LNCaP clone FGC (cell line): Measurements from ENCODE around the gene KLF6.

Experiments used
- DNase-seq: peaks from one replicate; pipeline ENCODE4 v3.0.0-alpha.2; 2011; ENCODE audit warnings: low read depth
- H3K4me3 ChIP-seq: 2 replicates; pipeline ENCODE4 v1.5.1; 2011; ENCODE audit warnings: mild to moderate bottlenecking, low read depth, low read length, control low read depth
- TF ChIP-seq, protein P1 (sequence below): IDR thresholded peaks from 2 replicates; pipeline ENCODE4 v1.5.1; 2012; ENCODE audit warnings: mild to moderate bottlenecking; ENCODE audit not compliant: control insufficient read depth, insufficient read depth; ENCODE audit errors: extremely low read depth

The KLF6 gene

DNA sequence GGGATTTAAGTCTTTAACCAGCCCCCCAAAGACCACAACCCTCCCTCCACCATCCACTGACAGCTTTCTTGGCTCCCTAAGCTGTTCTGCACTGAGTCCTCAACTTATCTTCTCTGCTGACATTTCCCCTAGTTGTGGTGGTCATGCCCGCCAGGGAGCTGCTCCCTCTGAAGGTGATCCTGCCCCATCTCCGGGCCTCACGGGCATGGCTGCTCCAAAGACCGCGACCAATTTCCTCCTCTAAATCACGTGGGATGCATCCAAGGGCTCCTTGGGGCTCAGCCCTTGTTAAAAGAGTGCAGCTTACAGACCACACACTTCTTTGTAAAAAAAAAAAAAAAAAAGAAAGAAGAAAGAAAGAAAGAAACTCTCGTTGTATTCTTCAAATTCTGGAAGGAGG, 27.1 kb upstream of the KLF6 start:
- TF ChIP-seq, protein P1, sequence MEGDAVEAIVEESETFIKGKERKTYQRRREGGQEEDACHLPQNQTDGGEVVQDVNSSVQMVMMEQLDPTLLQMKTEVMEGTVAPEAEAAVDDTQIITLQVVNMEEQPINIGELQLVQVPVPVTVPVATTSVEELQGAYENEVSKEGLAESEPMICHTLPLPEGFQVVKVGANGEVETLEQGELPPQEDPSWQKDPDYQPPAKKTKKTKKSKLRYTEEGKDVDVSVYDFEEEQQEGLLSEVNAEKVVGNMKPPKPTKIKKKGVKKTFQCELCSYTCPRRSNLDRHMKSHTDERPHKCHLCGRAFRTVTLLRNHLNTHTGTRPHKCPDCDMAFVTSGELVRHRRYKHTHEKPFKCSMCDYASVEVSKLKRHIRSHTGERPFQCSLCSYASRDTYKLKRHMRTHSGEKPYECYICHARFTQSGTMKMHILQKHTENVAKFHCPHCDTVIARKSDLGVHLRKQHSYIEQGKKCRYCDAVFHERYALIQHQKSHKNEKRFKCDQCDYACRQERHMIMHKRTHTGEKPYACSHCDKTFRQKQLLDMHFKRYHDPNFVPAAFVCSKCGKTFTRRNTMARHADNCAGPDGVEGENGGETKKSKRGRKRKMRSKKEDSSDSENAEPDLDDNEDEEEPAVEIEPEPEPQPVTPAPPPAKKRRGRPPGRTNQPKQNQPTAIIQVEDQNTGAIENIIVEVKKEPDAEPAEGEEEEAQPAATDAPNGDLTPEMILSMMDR, result no peak
- H3K4me3 ChIP-seq, result no peak overlapping the region
- DNase-seq, result no peak

DNA sequence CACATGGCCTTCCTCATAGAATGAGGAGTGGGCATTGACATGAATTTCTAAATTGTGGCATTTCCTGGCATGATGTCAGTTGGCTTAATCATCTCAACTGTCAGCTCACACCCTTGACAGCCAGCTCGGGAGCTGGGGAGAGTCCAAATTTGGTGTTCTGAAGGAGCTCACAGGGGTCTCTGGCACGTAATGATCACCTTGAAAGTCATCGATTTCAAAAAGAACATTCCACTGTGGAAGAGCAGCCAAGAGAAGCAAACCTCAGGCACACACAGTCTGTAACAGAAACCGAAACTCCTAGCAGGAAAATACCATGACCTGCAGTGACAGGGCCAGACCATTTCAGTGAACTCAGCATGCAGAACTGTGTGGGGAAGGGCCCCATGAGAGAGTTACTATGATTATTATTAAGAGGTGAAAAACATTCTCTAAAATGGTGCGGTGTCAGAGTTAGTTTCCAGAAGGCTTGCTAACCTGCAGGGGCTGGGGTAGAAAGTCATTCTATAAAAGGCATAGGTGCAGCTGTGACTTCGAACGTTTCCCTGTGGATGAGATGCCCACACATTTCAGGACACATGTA, 26.4 kb upstream of the KLF6 start:
- TF ChIP-seq, protein P1, result no peak
- no peak for DNase-seq

DNA sequence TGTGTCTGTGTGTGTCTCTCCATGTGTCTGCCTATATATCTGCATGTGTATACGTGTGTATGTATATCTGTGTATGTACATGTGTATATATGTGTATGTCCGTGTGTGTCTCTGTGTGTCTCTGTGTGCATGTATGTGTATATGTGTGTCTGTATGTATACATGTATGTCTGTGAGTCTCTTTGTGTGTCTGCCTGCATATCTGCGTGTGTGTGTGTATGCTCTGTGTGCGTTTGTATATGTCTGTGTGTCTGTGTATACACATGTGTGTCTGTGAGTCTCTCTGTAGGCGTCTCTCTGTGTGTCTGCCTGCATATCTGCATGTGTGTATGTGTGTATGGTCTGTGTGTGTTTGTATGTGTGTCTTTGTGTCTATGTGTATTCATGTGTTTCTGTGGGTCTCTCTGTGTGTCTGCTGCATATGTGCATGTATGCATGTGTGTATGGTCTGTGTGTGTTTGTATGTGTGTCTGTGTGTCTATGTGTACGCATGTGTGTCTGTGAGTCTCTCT, 23.7 kb upstream of the KLF6 start:
- no peak overlapping the region for H3K4me3 ChIP-seq
- DNase-seq, result no peak
- TF ChIP-seq, protein P1, result no peak

More for the DNA sequence above, 26.4 kb upstream of the KLF6 start:
- H3K4me3 ChIP-seq, result no peak overlapping the region

DNA sequence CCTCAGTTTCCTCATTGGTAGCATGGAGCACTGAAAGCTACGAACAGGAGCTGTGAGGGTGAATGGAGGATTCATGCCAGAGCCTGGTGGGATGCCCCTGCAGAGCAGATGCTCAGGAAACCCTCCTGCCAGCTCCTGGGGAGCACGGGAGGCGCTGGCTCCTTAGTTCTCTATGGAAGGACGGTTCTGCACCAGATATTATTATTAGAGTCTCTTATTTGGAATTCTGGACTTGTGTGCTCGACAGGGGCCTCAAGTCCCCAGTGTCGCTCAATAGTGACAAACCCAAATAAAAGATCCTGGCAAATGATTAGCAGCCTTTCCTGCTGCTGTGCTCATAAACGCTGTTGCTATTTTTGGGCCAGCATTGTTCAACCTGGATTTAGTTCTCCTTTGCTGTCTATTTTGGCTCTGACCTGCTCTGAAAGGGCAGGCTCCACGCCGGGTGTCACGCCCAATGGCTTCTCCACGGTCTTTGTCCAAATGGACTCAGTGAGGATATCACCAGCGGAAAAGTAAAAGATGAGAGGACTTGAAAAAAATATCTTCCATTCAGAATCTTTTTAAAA, 23.0 kb upstream of the KLF6 start:
- no peak for DNase-seq
- H3K4me3 ChIP-seq, result no peak overlapping the region
- TF ChIP-seq, protein P1, result no peak

DNA sequence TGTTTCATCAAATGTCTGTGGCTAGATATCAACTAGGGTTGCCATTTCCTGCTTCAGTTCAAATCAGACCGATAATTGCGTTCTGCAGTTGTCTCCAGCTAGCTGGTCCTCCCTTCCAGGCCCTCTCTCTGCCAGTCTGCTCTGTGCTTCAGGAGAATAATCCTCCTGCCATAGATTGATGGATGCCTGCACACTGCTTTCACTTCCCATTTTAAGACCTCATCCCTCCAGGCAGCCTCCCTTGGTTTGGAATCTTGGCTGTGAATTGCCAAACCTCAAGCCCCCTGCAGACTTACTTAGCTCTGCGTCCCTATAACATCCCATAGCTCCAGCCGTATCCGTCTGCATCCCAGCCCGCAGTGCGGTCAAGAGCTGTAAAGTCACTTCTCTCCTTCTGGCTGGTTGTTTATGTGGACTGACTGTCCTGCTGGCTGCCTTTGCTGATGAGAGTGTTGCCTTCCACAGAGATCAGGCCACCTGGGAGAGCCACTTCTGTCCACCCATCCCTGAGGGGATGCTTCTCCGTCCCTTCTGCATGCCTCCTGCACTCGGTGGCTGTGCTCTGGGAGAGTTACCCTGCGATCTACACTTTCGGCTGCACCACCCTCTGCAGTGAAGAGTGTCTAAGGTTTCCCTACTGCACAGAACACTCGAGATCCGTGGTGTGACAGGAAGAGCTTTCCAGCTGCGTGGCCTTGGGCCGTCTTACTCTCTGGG, 22.4 kb upstream of the KLF6 start:
- TF ChIP-seq, protein P1, result no peak
- DNase-seq, result no peak
- no peak overlapping the region for H3K4me3 ChIP-seq

DNA sequence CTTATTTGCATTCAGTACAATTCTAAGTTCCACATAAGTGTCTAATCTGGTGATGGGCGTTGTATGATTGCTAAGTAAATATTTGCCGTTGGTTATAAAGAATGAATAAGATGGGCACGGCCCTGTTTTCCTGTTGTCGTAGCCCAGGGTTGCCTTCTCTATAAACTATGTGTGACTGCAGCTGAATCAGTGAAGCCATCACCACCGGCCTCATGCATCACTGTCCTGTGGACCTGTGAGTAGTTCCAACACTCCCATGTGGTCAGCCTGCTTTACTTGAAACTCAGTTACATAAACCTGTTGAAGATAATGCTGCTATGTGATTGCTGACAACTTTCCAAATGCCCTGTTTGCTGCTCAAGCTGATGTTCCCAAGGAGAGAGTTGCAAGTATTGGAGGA, 21.6 kb upstream of the KLF6 start:
- H3K4me3 ChIP-seq, result no peak overlapping the region
- TF ChIP-seq, protein P1, result no peak
- DNase-seq, result no peak
